ENCODE data around the gene UNC119B.
"Not testable (repeated sequence)": the region's sequence is repeated elsewhere in the genome, so short reads cannot be mapped to it uniquely, and the experiment has no call there.

UNC119B gene

DNA sequence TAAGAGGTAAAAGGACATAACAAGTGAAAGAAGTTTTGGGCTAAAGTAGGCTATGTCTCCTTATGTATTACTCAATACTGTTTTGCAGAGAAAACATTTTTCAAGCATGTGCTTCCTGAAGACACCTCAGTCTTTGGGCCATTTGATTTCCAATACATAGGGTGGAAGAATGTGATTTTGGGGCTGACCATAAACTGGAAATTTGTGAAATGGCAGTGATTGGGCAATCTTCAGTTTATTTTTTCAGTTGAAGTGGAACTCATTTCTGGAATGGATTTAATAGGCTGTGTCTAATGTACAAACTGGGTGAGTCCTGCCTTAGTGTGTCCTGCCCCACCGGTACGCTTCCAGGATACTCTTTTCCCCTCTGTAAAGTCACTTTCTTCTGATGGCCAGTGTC, 12.5 kb downstream of the UNC119B start:
- H3K4me3 ChIP-seq (replicated peaks in 1 of 2; ENCODE audit: low read depth in 2 of 2, low read length in 2 of 2): no peak overlapping the region
- TF ChIP-seq, protein P1, sequence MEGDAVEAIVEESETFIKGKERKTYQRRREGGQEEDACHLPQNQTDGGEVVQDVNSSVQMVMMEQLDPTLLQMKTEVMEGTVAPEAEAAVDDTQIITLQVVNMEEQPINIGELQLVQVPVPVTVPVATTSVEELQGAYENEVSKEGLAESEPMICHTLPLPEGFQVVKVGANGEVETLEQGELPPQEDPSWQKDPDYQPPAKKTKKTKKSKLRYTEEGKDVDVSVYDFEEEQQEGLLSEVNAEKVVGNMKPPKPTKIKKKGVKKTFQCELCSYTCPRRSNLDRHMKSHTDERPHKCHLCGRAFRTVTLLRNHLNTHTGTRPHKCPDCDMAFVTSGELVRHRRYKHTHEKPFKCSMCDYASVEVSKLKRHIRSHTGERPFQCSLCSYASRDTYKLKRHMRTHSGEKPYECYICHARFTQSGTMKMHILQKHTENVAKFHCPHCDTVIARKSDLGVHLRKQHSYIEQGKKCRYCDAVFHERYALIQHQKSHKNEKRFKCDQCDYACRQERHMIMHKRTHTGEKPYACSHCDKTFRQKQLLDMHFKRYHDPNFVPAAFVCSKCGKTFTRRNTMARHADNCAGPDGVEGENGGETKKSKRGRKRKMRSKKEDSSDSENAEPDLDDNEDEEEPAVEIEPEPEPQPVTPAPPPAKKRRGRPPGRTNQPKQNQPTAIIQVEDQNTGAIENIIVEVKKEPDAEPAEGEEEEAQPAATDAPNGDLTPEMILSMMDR (IDR thresholded peaks at IDR 0.05; ENCODE audit: low read depth, low read length): no peak
- DNase-seq (ENCODE audit: low read depth in 2 of 2): no peak

DNA sequence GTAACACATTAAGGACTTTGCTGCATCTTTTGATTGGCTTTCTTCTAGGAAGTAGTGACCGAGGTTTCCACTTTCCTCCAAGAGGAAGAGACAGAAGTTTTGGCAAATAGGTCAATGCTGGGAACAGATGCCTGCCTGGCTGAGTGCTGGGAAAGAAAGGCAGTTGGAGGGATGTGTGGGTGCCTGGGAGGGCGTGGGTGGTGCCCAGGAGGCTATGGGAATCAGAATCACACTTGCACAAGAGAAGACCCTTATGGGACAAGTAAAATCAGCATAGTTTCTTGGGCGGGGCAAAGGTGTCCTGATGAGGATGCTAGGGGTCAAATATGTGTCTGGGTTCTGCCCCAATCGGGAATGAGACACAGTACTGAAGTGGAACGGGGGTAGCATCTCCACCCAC, 14.5 kb downstream of the UNC119B start:
- no peak for DNase-seq (ENCODE audit: low read depth in 2 of 2)
- TF ChIP-seq, protein P1 (IDR thresholded peaks at IDR 0.05; ENCODE audit: low read depth, low read length): no peak
- no peak overlapping the region for H3K4me3 ChIP-seq (replicated peaks in 1 of 2; ENCODE audit: low read depth in 2 of 2, low read length in 2 of 2)

DNA sequence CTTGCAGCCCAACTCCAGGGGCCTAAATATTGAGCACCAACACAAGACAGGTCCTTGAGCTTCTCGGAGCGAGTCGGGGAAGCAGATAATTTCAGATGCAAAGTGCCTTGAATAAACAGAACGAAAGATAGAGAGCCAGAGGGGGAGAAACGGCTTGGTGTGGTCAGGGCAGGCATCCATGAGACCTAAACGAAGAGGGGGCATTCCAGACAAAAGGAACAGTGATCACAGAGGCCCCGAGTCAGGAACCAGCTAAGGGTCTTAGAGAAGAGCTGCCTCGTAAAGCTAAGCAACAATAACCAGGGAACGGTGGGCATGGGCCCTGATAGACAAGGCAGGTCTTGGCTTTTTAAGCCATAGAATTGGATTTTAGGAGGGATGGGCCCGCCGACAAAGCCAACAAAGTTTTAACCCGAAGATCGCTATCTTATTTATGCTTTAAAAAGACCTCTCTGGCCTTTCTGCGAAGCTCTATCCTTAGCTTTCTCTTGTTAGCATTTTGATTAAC, 14.9 kb downstream of the UNC119B start:
- peak overlapping the region; percentile 47 to 66 for H3K4me3 ChIP-seq (replicated peaks in 1 of 2; ENCODE audit: low read depth in 2 of 2, low read length in 2 of 2)
- DNase-seq (ENCODE audit: low read depth in 2 of 2): no peak
- TF ChIP-seq, protein P1 (IDR thresholded peaks at IDR 0.05; ENCODE audit: low read depth, low read length): no peak

DNA sequence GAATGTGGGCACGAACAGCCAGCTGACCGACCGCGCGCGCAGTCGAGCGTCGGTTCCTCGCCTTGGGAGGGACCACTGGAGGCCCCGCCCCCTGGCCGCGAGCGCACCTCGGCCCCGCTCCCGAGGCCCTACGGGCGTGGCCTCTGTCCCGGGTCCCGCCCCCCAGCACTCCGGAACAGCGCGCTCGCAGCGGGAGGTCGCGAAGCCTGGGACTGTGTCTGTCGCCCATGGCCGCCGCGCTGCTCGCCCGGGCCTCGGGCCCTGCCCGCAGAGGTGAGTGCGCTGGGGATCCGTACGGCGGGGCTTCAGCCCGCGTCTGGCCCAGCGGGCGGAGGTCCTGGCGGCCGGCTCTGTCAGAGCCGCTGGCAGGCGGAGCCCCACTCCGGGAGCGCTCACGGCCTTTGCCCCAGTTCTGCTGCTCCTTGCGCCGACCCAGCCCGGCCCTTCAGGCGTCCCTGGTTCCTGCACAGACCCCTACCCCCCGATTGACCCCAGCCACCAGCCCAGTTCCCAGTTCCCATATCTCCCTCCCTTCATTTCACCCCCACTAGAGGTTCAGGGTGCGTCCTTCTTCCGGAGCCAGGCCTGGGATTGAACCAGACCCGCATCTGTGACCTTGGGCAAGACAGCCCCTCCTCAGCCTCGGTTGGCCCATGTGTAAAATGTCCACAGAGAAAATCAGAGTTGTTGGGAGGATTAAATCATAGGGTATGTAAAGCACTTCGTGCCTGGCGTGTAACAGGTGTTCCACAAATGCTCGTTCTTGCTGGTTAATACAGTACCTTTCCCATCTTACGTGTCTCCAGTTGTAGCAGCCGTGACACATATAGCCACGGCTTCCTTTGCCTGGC, 15.6 kb downstream of the UNC119B start, which contains the start of gene ACADS:
ACADS (plus strand) TSS at position 168 of the 851 bp plus-strand sequence; CDS start at position 228, 60 bp downstream.
- TF ChIP-seq, protein P1 (IDR thresholded peaks at IDR 0.05; ENCODE audit: low read depth, low read length): no peak

DNA sequence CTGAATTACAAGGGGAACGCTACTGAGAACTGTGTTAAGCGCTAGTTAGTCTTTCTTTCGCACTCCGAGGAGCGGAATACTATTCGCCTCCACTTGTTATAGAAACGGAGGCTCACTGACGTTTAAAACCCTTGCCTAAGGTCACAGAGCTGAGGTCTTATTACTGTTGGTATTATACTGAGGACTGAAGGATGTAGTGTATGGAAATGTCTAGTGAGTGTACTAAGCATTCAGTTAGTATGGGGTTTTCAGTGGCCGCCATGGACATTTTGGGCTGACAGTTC, 16.2 kb downstream of the UNC119B start:
- DNase-seq (ENCODE audit: low read depth in 2 of 2): no peak
- TF ChIP-seq, protein P1 (IDR thresholded peaks at IDR 0.05; ENCODE audit: low read depth, low read length): no peak
- peak overlapping the region in 1 of 2 donors; percentile 47 for H3K4me3 ChIP-seq (replicated peaks in 1 of 2; ENCODE audit: low read depth in 2 of 2, low read length in 2 of 2)

More for the DNA sequence above, 15.6 kb downstream of the UNC119B start, which contains the start of gene ACADS:
- peak; percentile 75 to 86 for DNase-seq (ENCODE audit: low read depth in 2 of 2)
- peak within 1 kb of the TSS; percentile 47 to 66 for H3K4me3 ChIP-seq (replicated peaks in 1 of 2; ENCODE audit: low read depth in 2 of 2, low read length in 2 of 2)

DNA sequence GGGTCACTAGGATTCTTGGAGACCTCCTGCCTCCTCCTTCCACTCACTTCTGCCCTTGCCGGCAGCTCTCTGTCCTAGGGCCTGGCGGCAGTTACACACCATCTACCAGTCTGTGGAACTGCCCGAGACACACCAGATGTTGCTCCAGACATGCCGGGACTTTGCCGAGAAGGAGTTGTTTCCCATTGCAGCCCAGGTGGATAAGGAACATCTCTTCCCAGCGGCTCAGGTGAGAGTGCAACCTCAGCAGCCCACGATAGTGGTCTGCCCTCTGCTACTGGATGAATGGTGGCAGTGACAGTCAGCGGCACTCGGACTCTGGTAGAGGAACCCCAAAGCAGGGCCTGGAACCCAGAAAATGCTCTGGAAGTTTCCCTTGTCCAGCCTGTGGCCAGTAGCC, 16.7 kb downstream of the UNC119B start:
- TF ChIP-seq, protein P1 (IDR thresholded peaks at IDR 0.05; ENCODE audit: low read depth, low read length): no peak
- no peak overlapping the region for H3K4me3 ChIP-seq (replicated peaks in 1 of 2; ENCODE audit: low read depth in 2 of 2, low read length in 2 of 2)
- DNase-seq (ENCODE audit: low read depth in 2 of 2): no peak

DNA sequence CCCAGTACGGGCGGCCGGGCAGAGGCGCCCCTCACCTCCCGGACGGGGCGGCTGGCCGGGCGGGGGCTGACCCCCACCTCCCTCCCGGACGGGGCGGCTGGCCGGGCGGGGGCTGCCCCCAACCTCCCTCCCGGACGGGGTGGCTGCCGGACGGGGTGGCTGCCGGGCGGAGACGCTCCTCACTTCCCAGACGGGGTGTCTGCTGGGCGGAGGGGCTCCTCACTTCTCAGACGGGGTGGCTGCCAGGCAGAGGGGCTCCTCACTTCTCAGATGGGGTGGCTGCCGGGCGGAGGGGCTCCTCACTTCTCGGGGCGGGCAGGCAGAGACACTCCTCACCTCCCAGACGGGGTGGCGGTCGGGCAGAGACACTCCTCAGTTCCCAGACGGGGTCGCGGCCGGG, 21.9 kb downstream of the UNC119B start:
- H3K4me3 ChIP-seq (replicated peaks in 1 of 2; ENCODE audit: low read depth in 2 of 2, low read length in 2 of 2); DNase-seq (ENCODE audit: low read depth in 2 of 2): not testable (repeated sequence)
